Lung (tissue), 12 donors: Measurements from ENCODE around the gene NME8. TPM values are rescaled to one million over a fixed set of nuclear protein-coding genes. Genes with fewer than 3 reads are reported as not detected.

ENCODE experiments used
- ATAC-seq: fragments of 200-7000 bp; cut with Tn5 transposase; one replicate; pipeline ENCODE4 v1.9.1; 2020; ENCODE audit warnings: moderate number of reproducible peaks; ENCODE audit not compliant: insufficient read depth, low FRiP score
- DNase-seq, 3 donors: peaks; one replicate each; pipeline ENCODE4 v3.0.0-alpha.2; 2013 to 2017
- H3K27ac ChIP-seq, 2 donors: one replicate each; pipeline ENCODE4 v1.5.1; 2013; ENCODE audit warnings: mild to moderate bottlenecking in 2 of 2, moderate library complexity in 2 of 2, control low read depth in 1 of 2, inconsistent platforms in 1 of 2, low read depth in 1 of 2, low read length in 1 of 2
- H3K27me3 ChIP-seq, 3 donors: one replicate each; pipeline ENCODE4 v1.5.1; 2013; ENCODE audit warnings: low read length in 2 of 3; ENCODE audit not compliant: control insufficient read depth in 3 of 3, insufficient read depth in 3 of 3
- H3K36me3 ChIP-seq, 4 donors: one replicate each; pipeline ENCODE4 v1.5.1; 2013; ENCODE audit warnings: low read length in 4 of 4, mild to moderate bottlenecking in 1 of 4, moderate library complexity in 1 of 4; ENCODE audit not compliant: control insufficient read depth in 4 of 4, insufficient read depth in 4 of 4
- H3K4me1 ChIP-seq, 5 donors: one replicate each; pipeline ENCODE4 v1.5.1; 2013; ENCODE audit warnings: low read length in 5 of 5, mild to moderate bottlenecking in 2 of 5, moderate library complexity in 1 of 5; ENCODE audit not compliant: control insufficient read depth in 5 of 5, insufficient read depth in 5 of 5
- H3K4me3 ChIP-seq: one replicate; pipeline ENCODE4 v1.5.1; 2013; ENCODE audit warnings: mild to moderate bottlenecking, control low read depth, moderate library complexity
- H3K9ac ChIP-seq, 2 donors: one replicate each; pipeline ENCODE4 v1.5.1; 2013; ENCODE audit warnings: low read length in 2 of 2, control low read depth in 1 of 2; ENCODE audit not compliant: insufficient read depth in 1 of 2
- H3K9me3 ChIP-seq, 4 donors: one replicate each; pipeline ENCODE4 v1.5.1; 2013; ENCODE audit warnings: low read length in 3 of 4, mild to moderate bottlenecking in 1 of 4, moderate library complexity in 1 of 4; ENCODE audit not compliant: control insufficient read depth in 4 of 4, insufficient read depth in 3 of 4
- CTCF ChIP-seq: IDR thresholded peaks from 2 replicates; pipeline ENCODE4 v1.5.1; 2012; ENCODE audit warnings: mild to moderate bottlenecking; ENCODE audit errors: control extremely low read depth, extremely low read depth
- WGBS, 2 donors: extraction: QIAGEN DNeasy Blood & Tissue Kit; methylation state at CpG; one replicate each; pipeline ENCODE4 v1.1.7; 2013; 5-methylcytosine and 5-hydroxymethylcytosine counted together
- polyA plus RNA-seq, 2 donors: library from polyadenylated mRNA; stranded (reverse); fragments of 200-250 nt; gene quantifications; one replicate each; pipeline ENCODE4 v1.2.1, GENCODE V29; 2013
- total RNA-seq, 2 donors: library from RNA; depleted of rRNA in 1 of 2; stranded (reverse); fragments of >200 nt in 1 of 2; gene quantifications; one replicate each; pipeline ENCODE4 v1.2.1, GENCODE V29; 2014 to 2021
- donor health status: control.
- donor health status: control.
- donor health status: Bipolar disorder and iron deficiency.
- donor health status: healthy.
- donor health status: DM: yes; HTN: yes; CAD: no.

The NME8 gene
- total and polyA plus RNA-seq, 4 donors: 0.28 to 1.8 (median 0.71) TPM

- peak; percentile 1 for TF ChIP-seq CTCF
- Histone ChIP-seq H3K27me3 (no peaks in the 10 kb centered on the region), H3K9ac (no peak overlapping the region), H3K4me1 (peaks cover 0 to 4% (median 0%) of the 10 kb centered on the region in 5 donors), H3K9me3 (no peaks in the 10 kb centered on the region), H3K4me3 (no peak overlapping the region), H3K27ac (no peak overlapping the region), H3K36me3 (no peaks in the 10 kb centered on the region)
- ATAC-seq: peak; percentile 61
- 21 to 27% methylated on average over 6 of the region's 6 CpGs for WGBS, 2 donors
- DNase-seq: peak in 2 of 3 donors; percentile 64 to 75
Measured at GRCh38 chr7:37901236-37901827, 52.9 kb downstream of the NME8 start.

GRCh38 chr7:37901890-37902524 lies 53.6 kb downstream of the NME8 start:
- DNase-seq (peak in 2 of 3 donors; percentile 49 to 59), ATAC-seq (no peak)
- H3K4me3 ChIP-seq: no peak overlapping the region
- no peaks in the 10 kb centered on the region for H3K36me3 ChIP-seq
- no peak overlapping the region for H3K9ac ChIP-seq
- no peaks in the 10 kb centered on the region for H3K9me3 ChIP-seq
- WGBS, 2 donors: 93 to 97% methylated on average over 2 of the region's 2 CpGs
- H3K27ac ChIP-seq: no peak overlapping the region
- peaks cover 0 to 4% (median 0%) of the 10 kb centered on the region in 5 donors for H3K4me1 ChIP-seq
- H3K27me3 ChIP-seq: no peaks in the 10 kb centered on the region
- TF ChIP-seq CTCF: no peak

- no peak for TF ChIP-seq CTCF
- no peak for DNase-seq
- H3K4me3 ChIP-seq: no peak overlapping the region
Measured at GRCh38 chr7:37908221-37908788, 59.9 kb downstream of the NME8 start.

More at GRCh38 chr7:37908221-37908788, 59.9 kb downstream of the NME8 start:
- no peaks in the 10 kb centered on the region for H3K9me3 ChIP-seq
- no peaks in the 10 kb centered on the region for H3K4me1 ChIP-seq
- WGBS, 2 donors: 89 to 97% methylated on average over 1 of the region's 1 CpG
- H3K27ac ChIP-seq: no peak overlapping the region
- ATAC-seq: no peak
- no peak overlapping the region for H3K9ac ChIP-seq
- no peaks in the 10 kb centered on the region for H3K36me3 ChIP-seq
- H3K27me3 ChIP-seq: no peaks in the 10 kb centered on the region
